HUDEP-2 (cell line): Measurements from ENCODE around the gene SLCO3A1.

Experiments
- DNase-seq, 76 experiments: peaks; one replicate each; lab custom pipeline; 2025; ENCODE audit not compliant: unreplicated experiment in 76 of 76; lab: John Stamatoyannopoulos, UW

The SLCO3A1 gene

DNA sequence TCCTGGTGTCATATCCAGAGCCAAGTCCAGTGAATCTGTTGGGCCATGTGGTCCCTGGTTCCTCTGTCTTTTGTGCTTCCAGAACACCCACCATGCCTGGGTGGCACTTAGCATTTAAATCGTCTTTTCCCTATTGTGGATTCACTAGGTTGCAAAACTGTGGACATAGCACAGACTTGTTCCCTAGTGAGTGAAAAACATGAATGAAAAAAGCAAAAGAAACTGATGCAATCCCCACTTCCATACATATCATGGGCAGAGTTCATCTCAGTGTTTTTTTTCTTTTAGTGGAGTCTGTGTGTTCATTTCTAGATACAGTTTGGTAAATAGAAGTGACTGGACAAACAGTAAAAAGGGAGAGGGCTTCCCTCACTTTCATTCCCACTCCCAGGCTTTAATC is 170.5 kb downstream of the SLCO3A1 start:
- DNase-seq, result no peak

DNA sequence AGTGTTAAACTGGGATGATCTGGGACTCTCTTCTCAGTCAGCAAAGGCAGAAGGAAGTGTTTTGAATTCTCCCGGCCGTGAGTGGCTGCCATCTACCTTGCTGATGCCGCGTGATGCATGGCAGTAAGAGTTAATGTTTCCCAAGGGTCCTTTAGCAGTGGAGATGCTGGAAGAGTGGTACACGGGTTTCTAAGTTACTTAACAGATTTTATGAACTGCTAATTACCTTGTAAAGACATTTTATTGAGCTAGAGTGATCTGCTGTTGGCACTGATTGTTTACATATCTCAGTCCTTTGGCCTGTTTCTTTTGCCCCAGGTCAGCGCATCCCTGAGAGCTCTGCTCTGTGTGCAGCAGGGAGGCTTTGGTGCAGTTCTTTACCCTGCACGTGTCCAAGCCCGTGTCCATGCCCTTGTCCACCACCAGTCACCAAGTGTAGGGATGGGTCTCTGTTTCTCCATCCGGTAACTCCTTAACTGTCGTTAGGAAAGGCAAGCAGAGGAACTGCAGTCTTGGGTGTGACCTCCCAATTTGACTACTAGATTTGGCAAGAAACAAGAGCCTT is 172.3 kb downstream of the SLCO3A1 start:
- no peak for DNase-seq

DNA sequence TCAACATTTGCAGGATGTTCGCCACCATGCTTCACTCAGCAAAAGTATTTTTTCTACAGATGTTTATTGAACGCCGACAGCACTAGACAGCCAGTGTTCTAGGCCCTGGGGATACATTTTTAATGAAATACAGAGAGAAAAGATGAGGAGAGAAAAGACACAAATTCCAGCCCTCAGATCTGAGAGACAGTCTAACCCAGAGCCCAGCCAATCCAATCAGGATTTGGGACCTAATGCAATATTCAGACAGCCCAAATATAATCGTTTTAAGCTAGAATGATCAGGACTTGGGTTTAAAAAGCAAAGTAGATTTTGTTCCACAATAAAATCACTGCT is 174.8 kb downstream of the SLCO3A1 start:
- DNase-seq, result no peak

DNA sequence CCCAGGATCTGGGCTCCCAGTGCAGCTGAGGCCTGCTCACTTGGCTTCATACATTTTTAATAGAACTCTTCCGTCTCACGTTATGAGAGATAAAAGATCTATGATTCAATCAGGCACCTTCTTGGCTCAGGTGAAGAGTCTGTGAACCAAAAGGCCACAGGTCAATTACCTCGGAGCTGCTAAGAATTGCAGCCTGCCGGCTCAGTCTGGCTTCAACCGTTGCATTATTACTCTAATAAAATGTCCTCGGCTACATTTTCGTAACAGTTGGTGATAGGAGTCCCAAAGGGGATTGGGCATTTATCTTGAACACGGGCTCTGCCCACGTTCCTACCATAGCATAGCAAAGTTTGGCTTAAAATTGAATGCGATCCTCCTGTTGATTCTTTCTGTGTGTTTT is 176.3 kb downstream of the SLCO3A1 start:
- DNase-seq, result no peak

DNA sequence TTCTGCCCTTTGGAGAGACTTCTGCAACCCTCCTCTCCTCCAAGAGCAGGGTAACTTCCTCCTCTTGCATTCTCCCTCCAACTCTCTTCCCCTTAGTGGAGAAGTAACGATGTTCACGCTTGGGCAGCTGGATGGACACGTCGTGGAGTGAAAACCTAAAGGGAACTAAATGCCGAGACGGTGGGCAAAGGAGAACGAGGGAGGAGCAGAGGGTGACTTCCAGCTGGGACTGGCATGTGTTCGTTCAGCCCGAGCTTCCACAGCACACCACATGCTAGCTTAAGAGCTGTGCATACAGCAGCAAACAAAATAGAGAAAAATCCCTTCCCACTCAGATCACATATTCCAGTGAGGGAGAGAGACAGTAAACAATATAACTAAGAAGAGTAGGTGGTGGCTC is 179.8 kb downstream of the SLCO3A1 start:
- DNase-seq, result no peak

DNA sequence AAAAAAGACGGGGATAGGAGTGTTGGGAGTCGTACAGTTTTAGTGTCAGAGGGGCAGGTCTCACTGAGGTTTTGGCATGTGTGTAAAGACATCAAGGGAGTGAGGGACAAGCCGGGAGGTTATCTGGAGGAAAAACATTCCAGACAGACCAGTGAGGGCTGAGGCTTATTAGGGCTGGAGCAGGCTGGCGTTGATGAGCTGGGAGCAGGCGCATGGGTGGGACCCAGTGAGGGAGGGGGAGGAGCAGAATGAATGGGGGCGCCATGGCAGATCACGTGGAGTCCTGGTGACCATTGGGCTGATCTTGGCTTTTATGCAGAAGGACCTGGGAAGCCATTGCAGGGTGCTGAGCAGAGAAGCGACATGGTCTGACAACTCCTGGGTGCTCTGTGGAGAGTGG is 180.2 kb downstream of the SLCO3A1 start:
- no peak for DNase-seq

DNA sequence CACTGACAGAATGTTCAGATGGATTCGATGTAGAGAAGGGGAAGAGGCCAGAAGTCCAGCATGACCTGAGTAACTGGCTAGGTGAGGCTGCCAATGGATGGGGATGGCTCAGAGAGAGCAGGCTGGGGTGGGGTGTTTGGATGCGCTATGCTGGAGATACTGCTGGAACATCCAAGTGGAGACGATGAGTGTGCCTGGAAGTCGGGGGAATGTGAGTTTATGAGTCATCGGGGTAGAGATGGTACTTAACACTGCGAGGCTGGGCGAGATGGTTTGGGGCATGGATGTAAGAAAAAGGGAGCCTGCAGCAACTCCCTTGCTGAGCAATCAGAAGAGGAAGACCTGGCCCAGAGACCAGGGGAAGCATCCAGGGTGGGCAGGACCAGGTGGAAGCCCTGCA is 180.7 kb downstream of the SLCO3A1 start:
- no peak for DNase-seq

DNA sequence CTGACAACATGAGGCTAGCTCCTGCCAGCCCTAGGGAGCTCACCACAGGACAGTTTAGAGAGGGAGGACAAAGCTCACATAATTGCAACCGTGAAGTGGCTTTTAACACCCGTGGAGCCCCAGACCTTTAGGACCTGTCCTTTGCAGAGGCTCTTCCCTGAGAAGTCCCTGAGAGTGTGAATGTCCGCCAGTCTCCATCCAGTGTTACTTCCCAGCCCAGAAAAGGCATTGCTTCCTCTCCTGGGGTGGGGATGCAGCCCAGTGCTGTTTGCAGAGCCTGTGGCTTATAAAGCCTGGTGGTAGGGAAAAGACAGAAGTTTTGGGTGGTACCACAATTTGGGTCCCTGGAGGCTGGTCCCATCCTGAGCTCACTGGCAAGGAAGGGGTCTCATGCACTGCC is 182.0 kb downstream of the SLCO3A1 start:
- DNase-seq, result no peak

DNA sequence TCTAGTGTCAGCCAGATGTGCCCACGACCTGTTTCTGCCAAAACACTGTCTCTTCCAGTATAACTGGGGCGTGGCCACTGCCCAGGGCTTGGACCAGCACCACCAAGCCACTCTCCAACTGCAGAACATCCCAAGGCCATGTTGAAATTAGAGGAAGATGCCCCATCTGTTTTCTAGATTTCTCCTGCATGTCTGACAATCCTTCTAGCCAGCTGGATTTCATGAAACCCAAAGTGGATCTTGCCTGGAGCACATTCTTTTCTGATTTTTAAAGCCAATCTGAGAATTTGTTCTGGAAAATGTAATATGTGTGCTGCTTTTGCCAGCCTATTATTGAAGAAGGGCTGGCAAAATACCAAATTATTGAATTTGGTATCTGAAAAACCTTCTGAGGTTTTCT is 182.5 kb downstream of the SLCO3A1 start:
- no peak for DNase-seq

DNA sequence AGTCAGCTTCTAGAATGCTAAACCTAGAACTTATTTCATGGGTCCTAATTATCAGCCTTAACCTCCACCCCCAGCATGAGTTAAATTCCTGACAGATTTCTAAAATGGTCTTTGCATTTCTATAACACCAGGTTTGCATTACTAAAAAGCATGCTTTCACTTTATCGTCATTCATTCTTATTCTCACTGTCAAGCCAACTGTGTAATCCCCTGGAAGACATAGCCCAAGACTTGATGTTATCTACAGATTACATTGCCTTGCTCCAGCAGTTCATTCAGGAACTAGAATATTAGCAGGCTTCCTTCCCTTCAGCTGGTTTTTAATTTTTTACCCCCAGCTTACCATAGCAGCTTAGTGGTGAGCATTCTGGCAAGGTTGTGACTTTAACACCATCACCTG is 184.0 kb downstream of the SLCO3A1 start:
- DNase-seq, result no peak

DNA sequence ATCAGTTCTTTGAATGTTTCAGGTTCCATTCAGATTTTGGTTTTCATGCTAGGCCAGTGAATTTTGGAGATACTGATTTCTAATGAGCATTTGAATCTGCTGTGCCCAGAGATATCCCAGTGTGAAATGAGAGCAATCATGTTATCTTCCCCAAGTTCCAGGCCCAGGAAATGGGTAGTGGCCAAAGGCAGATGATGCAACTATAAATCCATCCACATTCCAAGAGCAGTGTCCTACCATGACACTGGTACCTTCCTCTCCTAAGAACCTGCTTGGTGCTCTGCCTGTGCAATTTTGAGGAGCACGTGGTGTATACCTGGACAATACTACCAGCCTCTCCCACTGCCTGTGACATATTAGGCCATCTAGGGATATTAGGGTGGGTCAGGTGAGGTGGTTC is 186.8 kb downstream of the SLCO3A1 start:
- DNase-seq, result no peak

DNA sequence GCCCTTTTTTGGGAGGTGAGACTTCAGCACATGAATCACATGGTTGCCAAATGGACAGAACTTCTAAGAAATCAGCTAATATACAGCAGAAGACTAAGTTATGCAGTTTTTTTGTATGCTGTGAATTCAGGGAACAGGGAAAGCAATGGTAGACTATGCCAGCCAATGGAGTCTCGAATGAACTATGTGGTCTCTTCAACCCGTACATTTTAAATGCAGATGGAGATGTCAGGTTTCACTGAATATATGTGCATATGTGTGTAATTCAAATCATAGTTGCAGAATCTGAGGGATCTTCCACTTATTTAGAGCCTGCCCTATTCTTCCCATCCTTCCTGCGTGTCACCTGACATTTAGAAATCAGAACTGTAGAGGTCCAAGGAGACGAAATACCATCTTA is 187.9 kb downstream of the SLCO3A1 start:
- no peak for DNase-seq

DNA sequence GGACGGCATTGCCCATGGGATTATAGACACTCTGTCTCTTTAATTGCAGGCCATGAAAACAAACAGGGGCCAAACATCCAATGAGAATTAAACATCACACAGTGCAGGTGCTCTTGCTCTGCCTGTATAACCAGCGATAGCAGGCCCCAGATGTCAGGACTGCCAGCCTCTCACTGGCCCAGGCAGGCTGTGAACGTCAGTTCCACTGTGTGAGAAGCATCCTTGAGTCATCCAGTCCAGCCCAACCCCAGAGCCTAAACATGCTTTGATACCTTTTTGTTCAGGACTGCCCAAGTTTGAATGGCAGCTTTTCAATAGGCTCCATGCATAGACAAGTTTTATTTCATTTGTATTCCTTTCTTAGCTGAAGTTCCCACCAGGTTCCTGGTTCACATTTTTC is 189.8 kb downstream of the SLCO3A1 start:
- DNase-seq, result no peak

DNA sequence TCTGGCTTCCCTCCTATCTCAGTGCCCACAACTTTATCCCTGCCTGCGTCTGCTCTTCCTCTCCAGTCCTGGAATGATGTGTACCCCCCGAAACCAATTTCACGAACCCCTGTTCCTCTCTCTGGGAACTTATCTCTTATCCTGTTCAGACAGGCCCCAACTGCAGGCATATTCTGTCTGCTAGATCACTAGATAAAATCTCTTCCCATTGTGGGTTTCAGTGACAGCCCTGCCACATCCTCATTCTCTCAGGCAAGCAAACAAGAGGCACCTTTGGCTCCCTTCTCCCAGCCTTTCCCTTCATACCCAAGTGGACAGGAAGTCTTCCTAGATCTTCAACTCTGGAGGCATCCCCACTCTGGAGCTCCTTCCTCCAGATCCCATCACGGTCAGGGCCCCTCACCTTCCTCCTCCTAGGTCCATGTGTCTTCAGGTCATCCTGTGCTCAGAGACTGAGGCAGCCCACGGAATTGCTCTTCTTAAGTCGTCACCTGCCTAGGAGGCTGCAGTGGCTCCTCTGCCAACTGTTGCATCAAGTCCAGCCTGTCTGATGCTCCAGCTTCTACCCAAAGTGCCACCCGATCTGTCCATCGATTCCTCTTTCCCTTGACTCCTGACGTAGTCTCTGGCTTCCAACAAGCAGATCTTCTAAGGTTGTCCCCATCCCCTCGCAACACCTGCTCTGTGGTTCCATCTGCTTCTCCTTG is 190.8 kb downstream of the SLCO3A1 start:
- no peak for DNase-seq

DNA sequence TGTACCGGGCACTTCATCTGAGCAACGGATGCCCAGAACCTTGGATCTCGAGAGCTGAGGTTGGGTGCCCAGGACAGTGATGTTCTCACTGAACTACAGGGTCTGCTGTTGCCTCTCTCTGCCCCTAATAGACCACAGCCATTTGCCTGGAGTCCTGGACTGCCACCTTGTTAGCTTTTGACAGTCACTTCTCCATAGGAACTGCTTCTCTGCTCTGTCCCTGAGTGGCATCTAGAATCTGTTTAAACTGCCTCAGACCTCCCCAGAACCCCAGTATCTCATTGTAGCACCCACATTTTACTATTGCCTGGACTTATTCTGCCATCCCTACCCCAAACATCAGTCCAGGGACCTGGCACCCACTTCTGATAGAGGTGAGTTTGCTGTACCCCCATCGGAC is 194.4 kb downstream of the SLCO3A1 start:
- no peak for DNase-seq

DNA sequence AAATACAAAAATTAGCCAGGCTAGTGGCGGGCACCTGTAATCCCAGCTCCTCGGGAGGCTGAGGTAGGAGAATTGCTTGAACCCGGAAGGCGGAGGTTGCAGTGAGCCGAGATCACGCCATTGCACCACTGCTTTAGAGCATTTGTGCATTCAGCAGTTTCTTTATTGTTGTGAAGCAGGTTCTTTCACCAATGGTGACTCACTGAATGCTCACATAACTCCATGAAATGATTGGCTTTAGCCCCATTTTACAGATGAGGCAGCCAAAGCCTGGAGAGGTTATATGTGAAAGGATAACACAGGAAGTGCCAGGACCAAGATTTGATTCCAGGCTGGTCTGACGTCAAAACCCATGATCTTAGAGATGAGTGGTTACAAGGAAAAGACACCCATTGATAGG is 195.2 kb downstream of the SLCO3A1 start:
- DNase-seq, result no peak

DNA sequence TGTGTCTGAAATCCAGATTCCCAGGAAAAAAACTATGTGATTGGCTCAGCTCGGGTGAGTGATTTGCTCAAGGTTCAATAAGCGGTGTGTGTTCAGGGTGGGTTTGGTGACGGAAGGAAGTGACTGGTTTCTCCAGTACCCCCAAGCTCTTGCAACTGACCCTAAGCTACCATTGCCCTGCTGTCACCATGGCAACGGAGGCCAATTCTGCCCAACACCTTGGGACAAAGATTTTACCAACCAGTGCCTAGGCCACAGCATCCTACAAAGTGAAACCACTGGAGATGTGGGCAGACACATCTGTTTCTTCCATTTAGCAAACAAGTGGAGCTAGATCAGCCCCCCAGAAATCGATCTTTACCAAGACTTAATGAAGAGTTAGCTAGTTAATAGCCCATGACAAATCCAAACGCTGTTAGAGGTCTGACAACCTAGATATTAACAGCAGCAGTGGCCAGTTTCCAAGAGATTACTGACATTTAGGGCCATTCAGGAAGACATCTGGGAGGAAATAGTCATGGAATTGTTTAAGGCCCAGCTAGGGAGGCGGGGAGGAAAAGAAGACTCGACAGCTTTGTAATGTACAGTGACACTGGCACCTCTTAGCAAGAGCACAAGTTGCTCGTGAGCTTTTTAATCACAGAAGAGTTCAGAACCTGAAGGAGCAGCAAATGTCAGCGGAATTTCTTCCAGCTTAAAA is 195.9 kb downstream of the SLCO3A1 start:
- DNase-seq, result no peak

DNA sequence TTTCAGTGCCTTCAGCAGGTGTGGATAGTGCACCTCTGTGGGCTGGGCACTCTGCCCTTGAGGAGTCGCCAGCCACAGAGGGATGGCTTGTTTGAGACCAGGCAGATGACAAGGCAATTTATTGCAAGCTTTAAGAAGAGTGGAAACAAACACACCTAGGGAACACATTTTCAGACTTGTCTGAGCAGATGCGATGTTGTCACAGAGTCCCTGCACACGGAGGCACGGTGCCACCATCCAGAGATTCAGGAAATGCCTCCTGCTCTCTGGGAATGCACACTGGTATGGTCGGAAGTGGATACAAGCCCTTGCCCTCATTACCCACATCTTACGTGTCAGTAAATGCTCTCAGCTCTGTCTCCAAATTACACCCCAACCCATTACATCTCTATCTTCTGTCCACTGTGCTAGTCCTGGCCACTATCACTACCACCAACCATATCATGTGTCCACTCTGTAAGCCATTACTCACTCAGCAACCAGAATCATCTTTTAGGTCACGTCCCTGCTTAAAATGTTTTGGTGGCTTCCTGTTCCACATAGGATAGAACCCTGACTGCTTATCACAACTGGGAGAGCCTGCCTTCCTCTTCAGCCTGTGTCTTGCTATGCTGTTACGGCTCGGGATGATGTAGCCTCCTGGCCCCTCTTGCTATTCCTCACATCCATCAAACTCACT is 196.9 kb downstream of the SLCO3A1 start:
- no peak for DNase-seq

DNA sequence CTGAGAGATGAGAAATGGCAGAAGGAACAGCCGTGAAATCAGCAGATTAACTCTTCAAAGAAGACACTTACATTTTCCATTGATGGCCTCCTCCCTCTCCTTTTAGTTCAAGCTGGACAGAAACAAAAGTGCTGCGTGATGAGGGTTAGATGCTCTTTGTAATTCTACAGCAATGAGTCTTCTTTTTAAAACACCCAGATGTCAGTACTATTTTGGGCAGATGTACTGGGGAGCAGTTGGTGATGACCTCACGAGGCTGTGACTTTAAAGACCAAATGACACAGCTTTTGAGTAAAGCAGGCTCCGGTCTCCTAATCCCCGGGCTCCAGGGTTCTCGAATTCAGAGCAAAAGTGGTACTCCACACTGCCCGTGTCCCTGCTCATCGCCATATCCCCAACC is 198.2 kb downstream of the SLCO3A1 start:
- DNase-seq, result no peak

DNA sequence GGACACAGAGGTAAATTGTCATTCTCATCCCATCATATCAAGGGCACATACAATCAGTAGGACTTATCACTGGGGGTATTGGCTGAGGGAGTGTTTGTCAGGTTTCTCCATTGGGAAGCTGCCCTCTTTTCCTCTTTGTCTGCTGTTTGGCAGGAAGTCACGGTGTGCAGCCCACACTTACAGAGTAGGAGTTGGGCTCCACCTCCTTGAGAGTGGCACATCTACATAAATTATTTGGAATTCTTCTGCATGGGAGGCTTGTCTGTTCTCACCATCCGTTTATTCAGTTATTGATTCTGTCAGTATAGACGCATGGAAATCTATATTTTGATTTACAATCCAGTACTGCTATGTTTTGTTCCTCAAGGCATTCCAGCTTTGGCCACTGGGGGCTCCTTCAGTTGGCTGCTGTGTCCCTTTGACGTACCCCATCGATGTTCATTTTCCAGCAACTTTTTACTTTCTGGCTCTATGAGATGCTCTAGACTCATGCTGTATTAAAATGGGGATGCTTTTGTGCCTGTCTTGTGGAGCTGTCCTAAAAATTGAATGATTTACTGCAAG is 200.3 kb downstream of the SLCO3A1 start:
- no peak for DNase-seq

DNA sequence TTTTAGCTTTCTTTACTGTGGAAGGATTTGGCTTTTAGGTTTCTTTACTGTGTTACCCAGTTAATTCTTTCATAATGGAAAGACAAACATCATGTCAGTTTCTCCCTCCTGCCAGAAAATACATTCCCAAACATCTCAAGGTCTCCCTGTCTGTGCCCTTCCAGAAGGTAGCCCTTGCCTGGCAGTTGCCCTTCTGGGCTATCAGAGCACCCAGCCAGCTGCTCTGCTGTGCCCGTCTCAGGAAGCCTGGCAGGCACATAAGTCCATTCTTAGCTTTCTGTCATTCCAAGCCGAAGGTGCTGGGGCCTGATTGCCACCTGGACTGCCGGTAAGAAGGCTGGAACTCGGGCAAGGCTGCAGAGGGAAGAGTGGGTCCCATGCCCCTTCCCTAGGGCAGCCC is 203.4 kb downstream of the SLCO3A1 start:
- DNase-seq, result no peak
